Mammary epithelial cell (primary cell): ENCODE measurements around the gene BIVM.

Source experiments
- CTCF ChIP-seq, 2 donors: IDR thresholded peaks in 1 of 2; conservative IDR thresholded peaks in 1 of 2; 2 replicates each; pipeline ENCODE4 v1.5.1; 2011 to 2012; ENCODE audit warnings: inconsistent platforms in 2 of 2, low read length in 2 of 2, mild to moderate bottlenecking in 2 of 2, control low read depth in 1 of 2, low read depth in 1 of 2; ENCODE audit not compliant: insufficient read depth in 1 of 2; ENCODE audit errors: extremely low read depth in 1 of 2
- EZH2 ChIP-seq: IDR thresholded peaks from 2 replicates; pipeline ENCODE4 v1.6.1; 2012; ENCODE audit warnings: low read length, inconsistent platforms, borderline replicate concordance

DNA sequence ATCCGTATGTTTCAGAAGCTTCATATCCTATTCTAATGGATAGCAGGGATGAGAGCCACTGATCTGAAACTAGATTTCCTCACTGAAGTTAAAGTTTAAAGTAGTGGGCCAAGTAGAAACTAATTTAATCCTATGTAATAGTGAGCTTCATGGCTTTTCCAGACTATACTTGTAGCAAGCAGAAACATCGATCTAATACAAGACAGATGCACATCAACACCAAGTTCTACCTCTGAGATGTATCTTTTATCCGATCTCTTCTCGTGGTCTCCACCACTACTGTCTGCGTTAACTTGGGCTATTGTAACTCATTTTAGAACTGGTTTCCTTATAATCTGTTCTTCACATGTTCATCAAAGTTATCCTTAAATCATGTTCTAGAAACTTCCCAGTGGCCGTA is 50.0 kb downstream of the BIVM start:
- TF ChIP-seq CTCF (conservative IDR thresholded peaks at IDR 0.05 in 1 of 2, IDR thresholded peaks at IDR 0.05 in 1 of 2; ENCODE audit: extremely low read depth in 1 of 2, insufficient read depth in 1 of 2, low read depth in 1 of 2, low read length in 2 of 2): no peak
- TF ChIP-seq EZH2: no peak
